OCI-LY7 (cell line): Measurements from ENCODE around the gene C9orf153. TPM values are rescaled to one million over a fixed set of nuclear protein-coding genes. Genes with fewer than 3 reads are reported as not detected.
"Not testable (repeated sequence)": the region's sequence is repeated elsewhere in the genome, so short reads cannot be mapped to it uniquely, and the experiment has no call there.

ENCODE experiments used
- BruUV-seq: library from RNA; stranded (reverse); fragments of 400-500 nt; replicated peaks from 2 replicates; lab custom pipeline; 2021; lab: Mats Ljungman, UMichigan
- CTCF ChIA-PET: fragments of 300-600 bp; sonication (Branson Sonifier 250); formaldehyde crosslinking; loops from one replicate; lab custom pipeline; 2022; ENCODE audit warnings: antibody characterized with exemption; ENCODE audit not compliant: unreplicated experiment; lab: Charles Lee
- POLR2A ChIA-PET: fragments of 300-600 bp; sonication (Branson Sonifier 250); formaldehyde crosslinking; loops from one replicate; lab custom pipeline; 2022; ENCODE audit warnings: antibody characterized with exemption; lab: Charles Lee
- DNase-seq: peaks from one replicate; pipeline ENCODE4 v3.0.0-alpha.2; 2015; ENCODE audit warnings: low spot score
- H2AFZ ChIP-seq: fragments of 200-600 bp; sonication (generic), shearing (Covaris generic); 2 replicates; pipeline ENCODE4 v1.6.1; 2014; ENCODE audit warnings: mild to moderate bottlenecking, antibody characterized with exemption, low read length, moderate library complexity
- H3K27ac ChIP-seq: fragments of 200-600 bp; sonication (generic); 2 replicates; pipeline ENCODE4 v1.5.1; 2014; ENCODE audit warnings: mixed run types, low read depth, mild to moderate bottlenecking, moderate library complexity, low read length, inconsistent platforms; ENCODE audit not compliant: poor library complexity, severe bottlenecking
- H3K36me3 ChIP-seq: fragments of 200-600 bp; sonication (generic); 2 replicates; pipeline ENCODE4 v1.6.1; 2014; ENCODE audit warnings: mild to moderate bottlenecking, antibody characterized with exemption, low read length, moderate library complexity, mixed read lengths; ENCODE audit not compliant: insufficient read depth
- H3K4me1 ChIP-seq: fragments of 200-600 bp; sonication (generic); 2 replicates; pipeline ENCODE4 v1.5.1; 2014; ENCODE audit warnings: mild to moderate bottlenecking, low read length; ENCODE audit not compliant: insufficient read depth, poor library complexity, severe bottlenecking
- H3K4me2 ChIP-seq: fragments of 200-600 bp; sonication (generic); 2 replicates; pipeline ENCODE4 v1.6.1; 2014; ENCODE audit warnings: mild to moderate bottlenecking, low read length
- H3K4me3 ChIP-seq: fragments of 200-600 bp; sonication (generic); 2 replicates; pipeline ENCODE4 v1.5.1; 2014; ENCODE audit warnings: mild to moderate bottlenecking, low read depth, low read length; ENCODE audit not compliant: poor library complexity, severe bottlenecking
- H3K79me2 ChIP-seq: fragments of 200-600 bp; sonication (generic); 2 replicates; pipeline ENCODE4 v1.6.1; 2016; ENCODE audit warnings: low read depth, mild to moderate bottlenecking, low read length, moderate library complexity, mixed read lengths; ENCODE audit not compliant: insufficient read depth
- H3K9me2 ChIP-seq: fragments of 200-600 bp; sonication (generic); 2 replicates; pipeline ENCODE4 v1.6.1; 2016; ENCODE audit warnings: mild to moderate bottlenecking, low read length, mixed read lengths; ENCODE audit not compliant: insufficient read depth
- H3K9me3 ChIP-seq: fragments of 200-600 bp; sonication (generic); 2 replicates; pipeline ENCODE4 v1.6.1; 2014; ENCODE audit warnings: mild to moderate bottlenecking, mixed run types, low read length, mixed read lengths
- H4K20me1 ChIP-seq: fragments of 200-600 bp; sonication (generic); 2 replicates; pipeline ENCODE4 v1.6.1; 2014; ENCODE audit warnings: mild to moderate bottlenecking, antibody characterized with exemption, low read length, moderate library complexity, mixed read lengths; ENCODE audit not compliant: insufficient read depth
- EZH2phosphoT487 ChIP-seq: fragments of 200-600 bp; sonication (generic); IDR thresholded peaks from 2 replicates; pipeline ENCODE4 v1.6.1; 2018; ENCODE audit warnings: low read depth, borderline replicate concordance, mild to moderate bottlenecking, mixed run types, antibody characterized with exemption, low read length, moderate library complexity, mixed read lengths
- intact Hi-C: fragments of 100-400 bp; cut with micrococcal nuclease; formaldehyde crosslinking; loops from one replicate; pipeline ENCODE4 v1.10.0; 2022; ENCODE audit not compliant: unreplicated experiment
- total RNA-seq, 2 experiments: library from RNA; depleted of rRNA in 1 of 2; stranded (reverse); fragments of >200 nt in 1 of 2; shearing (Covaris generic) in 1 of 2; gene quantifications; 2 replicates each; pipeline ENCODE4 v1.2.3, GENCODE V29; 2014 to 2022
- TF ChIP-seq, protein P1 (sequence below): fragments of 200-600 bp; sonication (generic); conservative IDR thresholded peaks from 2 replicates; pipeline ENCODE4 v1.5.1; 2014; ENCODE audit warnings: mild to moderate bottlenecking, antibody characterized with exemption, low read length, moderate library complexity, mixed read lengths

C9orf153 gene
- total RNA-seq, 2 experiments from 2014 or later = 0.16 to 0.27 TPM

DNA sequence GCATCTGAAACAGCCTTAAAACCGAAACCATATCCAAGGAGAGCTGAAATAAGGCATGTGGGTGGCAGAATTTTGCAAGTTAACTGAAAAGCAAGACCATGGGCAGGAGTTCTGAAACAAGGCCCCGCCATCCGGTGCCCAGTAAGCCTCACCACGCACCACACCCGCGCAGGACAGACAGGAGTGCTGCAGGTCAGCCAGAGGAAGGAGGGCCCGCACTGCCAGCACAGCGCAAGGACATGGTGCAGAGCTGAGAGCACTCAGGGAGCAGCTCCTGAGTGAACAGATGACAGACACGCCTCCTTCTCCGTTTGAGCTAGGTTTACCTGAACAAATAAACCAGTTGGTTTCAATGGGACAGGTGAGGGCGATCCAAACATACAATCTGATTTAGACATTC, 39.4 kb upstream of the C9orf153 start:
- H3K79me2 ChIP-seq = no peaks in the 10 kb centered on the region
- H3K36me3 ChIP-seq = peaks cover 94% of the 10 kb centered on the region
- H3K9me3 ChIP-seq = no peaks in the 10 kb centered on the region
- no peak overlapping the region for H3K27ac ChIP-seq
- POLR2A ChIA-PET = interaction anchor here (0.6 to 1.5 kb wide), 2 partner anchors 9 to 52 kb away, joined by 3 to 4 read pairs; no protein-coding TSS in a partner anchor
- CTCF ChIA-PET = no interaction called here
- no TSS peak for BruUV-seq
- no peak overlapping the region for H3K4me2 ChIP-seq
- no peak overlapping the region for H2AFZ ChIP-seq
- H3K4me1 ChIP-seq = no peaks in the 10 kb centered on the region
- intact Hi-C loops = no loop called here
- H4K20me1 ChIP-seq = 0 out of 2 replicates have a peak, but pooled peaks cover 3% of the 10 kb centered on the region
- no peak for DNase-seq
- TF ChIP-seq, protein P1, sequence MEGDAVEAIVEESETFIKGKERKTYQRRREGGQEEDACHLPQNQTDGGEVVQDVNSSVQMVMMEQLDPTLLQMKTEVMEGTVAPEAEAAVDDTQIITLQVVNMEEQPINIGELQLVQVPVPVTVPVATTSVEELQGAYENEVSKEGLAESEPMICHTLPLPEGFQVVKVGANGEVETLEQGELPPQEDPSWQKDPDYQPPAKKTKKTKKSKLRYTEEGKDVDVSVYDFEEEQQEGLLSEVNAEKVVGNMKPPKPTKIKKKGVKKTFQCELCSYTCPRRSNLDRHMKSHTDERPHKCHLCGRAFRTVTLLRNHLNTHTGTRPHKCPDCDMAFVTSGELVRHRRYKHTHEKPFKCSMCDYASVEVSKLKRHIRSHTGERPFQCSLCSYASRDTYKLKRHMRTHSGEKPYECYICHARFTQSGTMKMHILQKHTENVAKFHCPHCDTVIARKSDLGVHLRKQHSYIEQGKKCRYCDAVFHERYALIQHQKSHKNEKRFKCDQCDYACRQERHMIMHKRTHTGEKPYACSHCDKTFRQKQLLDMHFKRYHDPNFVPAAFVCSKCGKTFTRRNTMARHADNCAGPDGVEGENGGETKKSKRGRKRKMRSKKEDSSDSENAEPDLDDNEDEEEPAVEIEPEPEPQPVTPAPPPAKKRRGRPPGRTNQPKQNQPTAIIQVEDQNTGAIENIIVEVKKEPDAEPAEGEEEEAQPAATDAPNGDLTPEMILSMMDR = no peak
- no peak for TF ChIP-seq EZH2phosphoT487
- H3K4me3 ChIP-seq = no peak overlapping the region
- no peaks in the 10 kb centered on the region for H3K9me2 ChIP-seq

DNA sequence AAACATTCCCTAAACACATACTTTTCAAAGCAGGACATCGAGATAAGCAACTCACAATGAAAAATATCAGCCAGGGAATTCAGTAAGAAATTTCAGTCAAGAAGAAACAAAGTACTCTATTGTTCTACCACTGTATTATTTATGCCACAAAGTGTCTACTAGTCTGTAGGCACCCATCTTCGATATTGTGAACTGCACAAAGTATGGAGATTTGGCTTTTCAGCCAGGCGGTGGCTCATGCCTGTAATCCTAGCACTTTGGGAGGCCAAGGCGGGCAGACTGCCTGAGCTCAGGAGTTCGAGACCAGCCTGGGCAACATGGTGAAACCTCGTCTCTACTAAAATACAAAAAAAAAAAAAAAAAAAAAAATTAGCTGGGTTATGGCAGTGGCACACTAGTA, 30.9 kb upstream of the C9orf153 start:
- DNase-seq, H3K4me2 ChIP-seq, CTCF ChIA-PET, H3K4me3 ChIP-seq, H3K9me3 ChIP-seq, H4K20me1 ChIP-seq, H2AFZ ChIP-seq, intact Hi-C loops, H3K79me2 ChIP-seq, BruUV-seq, H3K9me2 ChIP-seq, H3K27ac ChIP-seq: not testable (repeated sequence)
- Histone ChIP-seq H3K36me3 (peaks cover 25% of the 10 kb centered on the region; the same call in 1 of the 2 replicates), H3K4me1 (peaks cover 14% of the 10 kb centered on the region)
- POLR2A ChIA-PET = interaction anchor here (0.7 kb wide), 1 partner anchor 249 kb away, joined by 5 read pairs; no protein-coding TSS in a partner anchor

DNA sequence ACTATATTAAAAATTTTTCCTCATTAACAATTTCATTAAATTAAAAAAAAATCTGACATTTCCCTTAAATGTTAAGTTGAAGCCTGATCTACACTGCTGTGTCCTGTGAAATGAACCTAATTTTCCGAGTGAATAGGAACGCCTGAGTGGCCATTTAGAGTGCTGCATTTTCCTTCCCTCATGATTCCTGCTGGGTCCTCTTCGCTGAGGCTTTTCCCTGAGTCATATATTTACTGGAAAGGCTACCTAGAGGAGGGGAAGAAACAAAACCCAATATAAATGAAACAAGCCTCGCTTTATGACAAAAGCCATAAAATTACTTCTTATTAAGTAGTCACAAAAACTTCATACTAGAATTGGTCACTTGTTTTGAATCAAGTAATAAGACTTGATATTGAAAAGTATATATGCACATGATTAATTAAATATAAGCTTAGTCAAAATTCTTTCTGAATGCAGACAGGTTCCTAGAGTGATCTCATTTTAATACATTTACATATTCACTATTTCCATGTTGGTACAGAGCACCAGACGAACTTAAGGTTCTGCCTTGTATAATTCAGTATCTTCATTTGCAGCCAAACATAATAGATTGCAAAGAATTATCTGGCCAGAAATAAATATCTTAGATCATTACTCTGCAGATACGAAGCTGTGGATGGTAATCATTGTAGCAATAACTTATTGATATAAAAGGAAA, 29.2 kb upstream of the C9orf153 start:
- no peaks in the 10 kb centered on the region for H3K9me3 ChIP-seq
- no peak overlapping the region for H2AFZ ChIP-seq
- POLR2A ChIA-PET = no interaction called here
- H3K9me2 ChIP-seq = no peaks in the 10 kb centered on the region
- CTCF ChIA-PET = no interaction called here
- TF ChIP-seq, protein P1 = no peak
- no peak for TF ChIP-seq EZH2phosphoT487
- H3K4me1 ChIP-seq = peaks cover 18% of the 10 kb centered on the region
- intact Hi-C loops = loop anchor here (5.0 kb wide), 1 partner anchor 49 kb away; no protein-coding TSS in a partner anchor
- no peaks in the 10 kb centered on the region for H3K79me2 ChIP-seq
- no peaks in the 10 kb centered on the region for H4K20me1 ChIP-seq
- H3K27ac ChIP-seq = no peak overlapping the region
- H3K4me3 ChIP-seq = no peak overlapping the region
- no peak for DNase-seq
- H3K36me3 ChIP-seq = peaks cover 14% of the 10 kb centered on the region; the same call in 1 of the 2 replicates
- BruUV-seq = no TSS peak
- H3K4me2 ChIP-seq = no peak overlapping the region
